HG02970 (cell line): ENCODE results near the gene BAHCC1.
"Not testable (repeated sequence)": the region's sequence is repeated elsewhere in the genome, so short reads cannot be mapped to it uniquely, and the experiment has no call there.

Source experiments
- ATAC-seq: cut with Tn5 transposase; IDR thresholded peaks from one replicate; pipeline ENCODE4 v1.9.1; 2021; ENCODE audit warnings: mild to moderate bottlenecking, moderate library complexity, moderate number of reproducible peaks; ENCODE audit not compliant: unreplicated experiment, low FRiP score

Gene BAHCC1

GRCh38 chr17:81424151-81425017 is 29.1 kb downstream of the BAHCC1 start:
- ATAC-seq: no peak

GRCh38 chr17:81425041-81425440 is 29.8 kb downstream of the BAHCC1 start:
- not testable (repeated sequence) for ATAC-seq

GRCh38 chr17:81425716-81426392 is 30.6 kb downstream of the BAHCC1 start:
- ATAC-seq: not testable (repeated sequence)

- no peak for ATAC-seq
Measured at GRCh38 chr17:81426393-81427172, 31.3 kb downstream of the BAHCC1 start.

GRCh38 chr17:81427173-81428120 is 32.2 kb downstream of the BAHCC1 start:
- ATAC-seq: no peak

- no peak for ATAC-seq
Measured at GRCh38 chr17:81428121-81428515, 32.9 kb downstream of the BAHCC1 start.

GRCh38 chr17:81428516-81428915 is 33.3 kb downstream of the BAHCC1 start:
- no peak for ATAC-seq

GRCh38 chr17:81428948-81429774 is 33.9 kb downstream of the BAHCC1 start:
- ATAC-seq: no peak

GRCh38 chr17:81429821-81430551 is 34.7 kb downstream of the BAHCC1 start:
- ATAC-seq: no peak

GRCh38 chr17:81431545-81432482 is 36.6 kb downstream of the BAHCC1 start:
- ATAC-seq: no peak

GRCh38 chr17:81432941-81433340 is 37.7 kb downstream of the BAHCC1 start:
- ATAC-seq: no peak

GRCh38 chr17:81433656-81434055 is 38.4 kb downstream of the BAHCC1 start:
- ATAC-seq: no peak

- no peak for ATAC-seq
Measured at GRCh38 chr17:81434072-81434471, 38.8 kb downstream of the BAHCC1 start.

GRCh38 chr17:81434681-81435417 is 39.6 kb downstream of the BAHCC1 start:
- no peak for ATAC-seq

- no peak for ATAC-seq
Measured at GRCh38 chr17:81435652-81436293, 40.5 kb downstream of the BAHCC1 start.

- ATAC-seq: no peak
Measured at GRCh38 chr17:81436294-81436849, 41.1 kb downstream of the BAHCC1 start.
